ENCODE results near the gene ABHD17A.
"Not testable (repeated sequence)": the region's sequence is repeated elsewhere in the genome, so short reads cannot be mapped to it uniquely, and the experiment has no call there.

Gene ABHD17A

DNA sequence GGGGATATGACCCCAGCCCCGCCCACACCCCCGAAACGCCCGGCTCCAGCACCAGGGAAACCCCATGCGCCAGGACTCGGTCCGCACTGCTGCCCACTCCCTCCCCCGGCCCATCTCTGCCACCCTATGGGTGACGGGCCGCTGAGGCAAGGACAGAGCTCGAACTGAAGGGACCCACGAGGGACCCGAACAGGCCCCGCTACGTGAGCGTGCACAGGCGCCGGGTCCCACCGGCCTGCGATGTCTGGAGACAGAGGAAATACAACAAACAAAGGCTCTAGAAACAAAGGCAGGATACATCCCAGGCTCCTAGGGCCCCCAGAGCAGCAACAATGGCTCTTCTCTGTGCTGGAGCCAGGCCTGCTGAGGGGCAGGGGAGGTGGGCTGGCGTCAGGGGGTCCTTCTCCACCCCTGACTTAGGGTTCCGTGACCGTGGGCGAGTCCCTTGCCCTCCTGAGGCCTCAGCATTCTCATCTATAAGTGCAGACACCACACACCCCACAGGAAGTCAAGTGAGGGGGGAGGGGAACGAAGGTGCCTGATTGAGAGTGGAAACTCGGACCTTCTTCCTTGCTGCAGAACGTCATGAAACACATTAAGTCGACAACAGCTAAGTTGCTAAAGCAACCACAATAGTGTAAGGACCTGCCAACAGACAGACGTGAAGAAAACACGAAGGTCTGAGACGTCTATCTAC is 3.1 kb downstream of the ABHD17A start:
- DNase-seq (ENCODE audit: low read depth in 1 of 2, low spot score in 1 of 2): peak in 1 of 2 donors; percentile 63

GRCh38 chr19:1881393-1882088 is 3.8 kb downstream of the ABHD17A start:
- DNase-seq (ENCODE audit: low read depth in 1 of 2, low spot score in 1 of 2): not testable (repeated sequence)

DNA sequence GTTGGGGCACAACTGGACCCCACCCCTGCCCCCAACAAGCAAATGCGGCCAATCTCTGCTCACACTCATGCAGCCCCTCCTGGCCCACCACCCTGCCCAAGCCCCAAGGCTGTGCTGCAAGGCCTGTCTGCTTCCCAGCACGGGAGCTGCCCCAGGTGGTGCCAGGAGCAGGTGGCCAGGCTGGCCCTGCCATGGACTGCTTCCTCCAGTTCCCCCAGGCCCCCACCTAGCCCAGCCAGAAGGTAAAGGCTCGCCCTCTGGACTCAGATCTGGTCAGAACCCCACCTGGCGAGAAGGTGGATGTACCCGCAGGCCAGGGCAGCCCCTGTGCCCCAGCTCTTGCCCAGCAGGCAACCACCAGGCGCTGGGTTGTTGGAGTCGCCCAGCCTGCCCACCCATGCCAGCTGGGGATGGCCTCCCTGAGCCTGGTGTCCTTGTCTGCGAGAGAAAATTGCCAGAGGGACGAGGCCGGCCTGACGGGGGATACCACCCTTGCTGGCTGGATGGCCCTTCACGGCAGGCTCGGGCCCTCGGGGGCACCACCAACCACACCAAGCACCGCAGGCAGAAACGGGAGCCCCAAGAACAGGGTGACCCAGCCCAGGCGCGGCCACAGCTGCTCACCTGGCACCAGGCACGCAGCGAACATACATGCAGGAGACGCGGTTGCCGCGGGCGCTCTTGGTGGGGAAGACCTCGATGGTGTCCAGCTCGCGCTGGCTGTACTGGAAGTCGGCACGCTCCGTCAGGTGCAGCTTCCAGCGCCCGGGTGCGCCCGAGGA is 4.5 kb downstream of the ABHD17A start:
- no peak for DNase-seq (ENCODE audit: low read depth in 1 of 2, low spot score in 1 of 2)

DNA sequence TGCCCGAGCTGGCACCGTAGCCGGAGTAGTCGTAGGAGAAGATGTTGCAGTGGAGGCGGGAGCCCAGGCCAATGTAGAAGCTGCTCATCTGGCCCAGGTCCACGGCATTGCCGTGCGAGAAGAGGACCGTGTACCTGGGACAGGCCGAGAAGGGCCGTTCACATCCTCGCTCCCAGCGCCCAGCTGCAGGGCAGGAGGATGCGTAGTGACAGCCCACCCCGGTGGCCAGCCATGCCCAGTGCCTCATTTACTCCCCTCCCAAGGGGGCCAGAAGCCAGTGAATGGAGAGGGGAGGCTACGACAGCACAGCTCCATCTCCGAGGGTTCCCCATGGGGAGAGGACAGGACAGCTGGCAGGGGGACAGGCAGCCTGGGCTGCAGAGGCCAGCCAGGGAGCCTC is 5.3 kb downstream of the ABHD17A start:
- DNase-seq (ENCODE audit: low read depth in 1 of 2, low spot score in 1 of 2): not testable (repeated sequence)

DNA sequence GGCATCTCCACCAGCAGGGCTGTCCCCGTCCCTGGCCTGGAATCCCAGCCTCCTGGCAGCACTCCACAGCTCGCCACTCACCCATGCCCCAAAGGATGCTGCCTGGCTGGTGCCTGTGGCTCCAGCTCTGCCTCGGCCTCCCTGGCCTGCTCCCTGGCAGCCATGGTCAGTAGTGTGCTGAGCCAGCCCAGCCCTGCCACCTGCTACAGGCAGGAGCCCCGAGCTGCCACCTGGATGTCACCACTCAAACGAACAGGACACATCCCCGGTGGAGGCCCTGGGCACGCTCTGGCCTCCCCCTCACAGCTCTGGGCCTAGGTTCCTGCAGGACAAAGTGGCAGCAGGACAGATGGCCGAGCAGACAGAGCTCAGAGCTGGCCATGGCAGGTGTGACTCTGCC is 6.7 kb downstream of the ABHD17A start:
- not testable (repeated sequence) for DNase-seq (ENCODE audit: low read depth in 1 of 2, low spot score in 1 of 2)

DNA sequence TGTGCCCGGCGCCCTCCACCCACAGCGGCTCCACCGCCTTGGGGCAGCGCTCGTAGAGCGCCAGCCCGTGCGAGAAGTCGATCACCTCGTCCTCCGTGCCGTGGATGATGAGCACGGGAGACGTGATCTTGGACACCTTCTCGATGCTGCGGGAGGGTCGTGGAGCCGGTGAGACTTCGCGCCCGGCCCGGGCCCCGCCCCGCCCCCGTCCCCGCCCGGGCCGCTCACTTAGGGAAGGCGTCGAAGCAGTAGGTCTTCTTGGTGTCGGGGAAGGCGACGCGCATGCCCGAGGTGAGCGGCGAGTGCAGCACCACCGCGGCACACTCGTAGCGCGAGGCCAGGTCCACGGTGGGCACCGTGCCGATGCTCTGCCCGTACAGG is 8.0 kb downstream of the ABHD17A start:
- DNase-seq (ENCODE audit: low read depth in 1 of 2, low spot score in 1 of 2): not testable (repeated sequence)

DNA sequence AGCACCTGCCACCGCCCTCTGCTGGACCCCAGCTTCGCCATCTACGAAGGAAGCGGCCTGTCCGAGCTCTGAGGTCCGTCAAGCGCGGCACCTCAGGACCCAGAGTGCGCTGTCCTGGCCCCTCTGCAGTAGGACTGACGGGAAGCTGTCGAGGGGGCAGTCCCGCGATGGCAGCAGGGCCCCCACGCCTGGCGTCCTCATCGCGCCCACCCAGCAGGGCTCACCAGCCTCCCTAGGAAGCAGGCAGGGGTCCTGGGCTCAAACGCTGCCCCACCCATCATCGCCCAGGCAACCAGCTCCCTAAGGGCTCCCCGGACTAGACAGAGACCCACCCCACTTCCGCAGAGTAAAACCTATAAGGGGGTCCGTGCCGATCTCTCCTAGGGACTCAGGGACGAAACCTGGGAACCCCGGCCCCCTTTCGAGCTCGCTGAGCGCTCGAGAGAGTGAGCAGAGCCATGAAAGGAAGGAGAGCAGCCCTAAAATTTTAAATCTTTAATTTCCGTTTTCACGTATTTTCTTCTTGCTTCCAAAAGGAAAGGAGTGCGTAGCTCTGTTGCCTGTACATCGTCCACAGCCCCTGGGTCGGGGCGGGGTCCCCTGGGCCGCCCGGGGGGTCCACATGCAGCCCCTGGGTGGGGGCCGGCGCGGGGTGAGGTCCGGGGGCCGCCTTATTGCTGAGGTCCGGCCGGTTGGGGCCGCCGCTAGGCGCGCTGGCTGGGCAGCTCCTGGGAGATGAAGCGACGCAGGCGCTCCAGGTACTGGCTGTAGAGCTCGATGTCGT is 8.6 kb downstream of the ABHD17A start:
- not testable (repeated sequence) for DNase-seq (ENCODE audit: low read depth in 1 of 2, low spot score in 1 of 2)

- peak; percentile 72 to 80 for DNase-seq (ENCODE audit: low read depth in 1 of 2, low spot score in 1 of 2)
Measured at GRCh38 chr19:1875646-1876495, 9.4 kb downstream of the ABHD17A start.

DNA sequence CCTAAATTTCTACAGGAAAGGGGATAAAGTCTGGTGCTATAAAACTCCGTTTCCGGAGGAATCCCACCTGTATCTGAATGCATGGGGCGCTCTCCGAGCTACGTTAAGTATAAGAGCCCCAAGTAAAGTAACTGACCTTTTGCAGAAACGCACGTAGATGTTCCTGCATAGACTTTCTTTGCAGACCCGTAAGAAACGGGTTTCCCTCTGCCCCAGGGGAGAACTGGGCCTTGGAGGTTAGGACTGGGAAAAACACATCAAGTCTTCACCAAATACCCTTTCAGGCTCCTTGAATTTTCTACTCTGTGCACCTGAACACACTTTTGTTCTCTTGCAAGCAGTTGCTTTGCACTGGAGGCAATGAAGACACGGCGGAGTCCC is 10.0 kb downstream of the ABHD17A start:
- not testable (repeated sequence) for DNase-seq (ENCODE audit: low read depth in 1 of 2, low spot score in 1 of 2)

DNA sequence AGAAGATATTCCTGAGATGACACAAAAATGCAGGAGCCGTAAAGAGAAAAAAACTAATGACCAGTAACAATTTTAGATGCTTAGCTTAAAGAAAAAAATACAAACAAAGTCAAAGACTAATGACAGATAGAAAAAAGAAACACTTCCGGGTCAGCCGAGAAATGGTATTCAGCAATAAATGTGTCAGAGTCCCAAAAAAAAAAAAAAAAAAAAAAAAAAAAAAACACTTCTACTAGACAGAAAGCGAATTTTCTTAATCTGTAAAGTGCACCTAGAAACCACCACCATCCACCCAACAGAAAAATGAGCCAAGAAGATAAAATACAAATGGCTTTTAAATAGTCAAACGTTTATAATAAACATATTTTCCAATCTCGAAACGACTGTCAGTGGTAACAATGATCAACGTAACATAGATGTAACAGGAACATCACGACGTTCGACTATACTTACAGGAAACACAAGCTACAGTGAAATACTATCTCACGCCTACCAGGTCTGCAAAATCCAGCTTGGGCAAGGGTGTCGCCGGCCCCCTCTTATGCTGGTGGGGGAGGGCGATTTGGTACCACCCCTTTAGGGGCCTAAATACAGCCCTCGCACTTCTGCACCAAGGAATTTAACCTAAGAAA is 10.6 kb downstream of the ABHD17A start:
- no peak for DNase-seq (ENCODE audit: low read depth in 1 of 2, low spot score in 1 of 2)

DNA sequence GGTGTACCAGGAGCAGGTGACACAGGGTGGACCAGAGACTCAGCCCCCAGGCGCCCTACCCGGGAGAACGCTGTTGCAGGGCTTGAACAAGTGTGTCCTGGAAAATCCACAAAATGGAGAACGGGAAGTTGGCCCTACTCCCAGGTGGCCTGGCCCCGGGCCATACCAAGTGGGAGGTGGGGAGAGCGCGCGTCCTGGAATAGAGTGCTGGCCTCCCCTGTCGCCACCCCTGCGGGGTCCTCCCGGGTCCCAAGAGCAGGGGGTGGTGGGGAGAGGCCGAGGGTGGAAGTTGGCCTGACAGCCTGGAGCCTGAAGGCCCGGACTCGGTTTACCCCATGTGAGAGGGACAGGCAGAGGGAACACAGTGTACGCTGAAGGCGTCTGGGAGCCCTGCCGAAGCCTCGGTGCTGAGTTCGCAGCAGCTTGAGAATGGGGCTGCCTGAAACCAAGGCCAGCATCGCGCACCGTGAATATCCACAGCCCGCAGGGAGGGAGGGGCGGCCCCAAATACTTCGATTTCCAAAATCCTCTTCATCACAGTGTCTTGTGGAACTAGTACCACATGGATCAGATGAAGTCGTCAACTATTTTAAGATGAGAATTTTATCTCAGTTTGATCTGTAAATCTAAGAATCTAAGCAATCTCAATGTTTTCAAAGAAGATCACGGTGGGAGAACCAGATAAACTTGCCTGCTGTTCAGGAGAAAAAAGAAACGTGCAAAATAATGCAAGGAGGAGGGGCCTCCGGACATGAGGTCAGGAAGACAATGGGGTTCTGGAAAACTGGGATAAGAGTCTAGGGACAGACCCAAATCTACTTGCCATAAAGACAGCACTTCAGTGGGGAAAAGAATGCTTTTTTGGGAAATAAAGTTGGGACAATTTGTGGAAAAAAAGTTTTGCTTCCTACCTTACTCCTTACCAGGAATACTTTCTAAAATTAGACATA is 11.5 kb downstream of the ABHD17A start:
- no peak for DNase-seq (ENCODE audit: low read depth in 1 of 2, low spot score in 1 of 2)

GRCh38 chr19:1872807-1873523 is 12.3 kb downstream of the ABHD17A start:
- no peak for DNase-seq (ENCODE audit: low read depth in 1 of 2, low spot score in 1 of 2)

- no peak for DNase-seq (ENCODE audit: low read depth in 1 of 2, low spot score in 1 of 2)
Measured at GRCh38 chr19:1871630-1872029, 13.7 kb downstream of the ABHD17A start.

DNA sequence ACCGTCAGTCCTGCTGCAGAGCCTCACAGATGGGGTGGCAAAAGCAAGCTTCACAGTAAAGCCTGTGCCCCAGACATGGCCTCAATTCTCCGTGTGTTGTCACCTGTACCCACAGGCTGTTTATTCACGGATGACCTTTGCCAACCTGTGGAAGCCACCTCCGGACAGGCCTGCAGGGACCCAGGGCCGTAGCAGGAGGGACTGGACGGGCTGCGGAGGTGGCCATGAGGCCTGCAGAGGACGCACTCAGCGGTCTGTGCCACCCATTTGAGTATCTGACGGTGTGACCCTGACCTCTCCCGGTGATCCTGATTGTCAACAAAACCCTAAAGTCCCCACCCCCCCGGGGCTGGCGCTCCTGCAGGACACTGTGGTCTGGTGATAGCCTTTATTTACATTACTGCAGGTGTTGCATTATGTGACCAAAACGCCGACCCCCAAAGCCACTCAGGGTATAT is 14.1 kb downstream of the ABHD17A start:
- no peak for DNase-seq (ENCODE audit: low read depth in 1 of 2, low spot score in 1 of 2)

DNA sequence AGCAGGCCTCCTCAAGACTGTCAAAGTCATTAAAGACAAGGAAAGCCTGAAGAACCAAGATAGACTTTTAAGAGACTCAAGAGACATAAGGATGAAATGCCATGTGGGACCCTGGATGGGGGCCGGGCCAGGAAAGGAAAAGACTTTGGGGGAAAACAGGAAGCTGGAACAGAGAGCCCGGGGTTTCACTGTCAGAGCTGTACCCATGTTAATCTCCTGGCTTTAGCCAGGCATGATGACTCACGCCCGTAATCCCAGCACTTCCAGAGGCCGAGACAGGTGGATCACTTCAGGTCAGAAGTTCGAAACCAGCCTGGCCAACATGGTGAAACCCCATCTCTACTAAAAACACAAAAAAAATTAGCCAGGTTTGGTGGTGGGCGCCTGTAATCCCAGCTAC is 16.3 kb downstream of the ABHD17A start:
- no peak for DNase-seq (ENCODE audit: low read depth in 1 of 2, low spot score in 1 of 2)

GRCh38 chr19:1867349-1867724 is 18.0 kb downstream of the ABHD17A start:
- DNase-seq (ENCODE audit: low read depth in 1 of 2, low spot score in 1 of 2): no peak

DNA sequence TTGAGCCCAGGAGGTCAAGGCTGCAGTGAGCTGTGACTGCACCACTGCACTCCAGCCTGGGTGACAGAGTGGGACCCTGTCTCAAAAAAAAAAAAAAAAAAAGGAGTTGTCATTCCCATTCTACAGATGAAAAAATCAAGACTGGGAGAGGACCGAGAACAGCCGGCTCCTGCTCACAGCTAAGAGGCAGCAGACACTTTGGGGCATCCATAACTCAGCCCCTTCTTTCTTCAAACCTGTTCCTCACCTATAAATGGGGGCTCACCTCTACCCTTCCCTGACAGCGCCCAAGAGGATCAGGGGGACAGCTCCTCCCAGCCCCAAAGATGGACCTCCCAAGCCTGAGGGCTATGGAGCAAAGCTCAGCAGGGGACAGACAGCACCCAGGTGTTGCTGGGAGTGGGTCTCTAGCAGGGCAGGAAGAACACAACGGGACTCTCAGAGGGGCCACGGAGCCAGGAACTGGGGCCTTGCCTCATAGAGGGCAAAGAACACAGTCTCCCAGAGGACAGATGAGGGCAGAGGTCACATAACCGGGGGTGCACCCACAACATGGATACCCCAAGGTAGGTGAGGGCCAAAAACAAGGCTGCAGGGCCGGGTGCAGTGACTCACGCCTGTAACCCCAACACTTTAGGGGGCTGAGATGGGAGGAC is 18.5 kb downstream of the ABHD17A start:
- DNase-seq (ENCODE audit: low read depth in 1 of 2, low spot score in 1 of 2): no peak
